NCI-H345 treated with DMSO at 0.1 percent for 48 hours (cell line): ENCODE data around the gene CAPZB.
"Not testable (repeated sequence)": the region's sequence is repeated elsewhere in the genome, so short reads cannot be mapped to it uniquely, and the experiment has no call there.

Source experiments
- DNase-seq: peaks from one replicate; lab custom pipeline; 2025; ENCODE audit not compliant: unreplicated experiment; lab: John Stamatoyannopoulos, UW

The CAPZB gene

GRCh38 chr1:19315378-19316198, 169.8 kb downstream of the CAPZB start:
- no peak for DNase-seq

GRCh38 chr1:19313961-19314882, 171.1 kb downstream of the CAPZB start:
- DNase-seq: no peak

GRCh38 chr1:19313636-19313959, 171.7 kb downstream of the CAPZB start:
- DNase-seq: no peak

GRCh38 chr1:19312782-19313635, 172.3 kb downstream of the CAPZB start:
- DNase-seq: no peak

GRCh38 chr1:19311931-19312781, 173.2 kb downstream of the CAPZB start, which contains the start of the genes AKR7A2 and SLC66A1:
Gene AKR7A2 (minus strand): TSS chr1:19312144. CDS start chr1:19312124, 20 bp downstream.
Gene SLC66A1 (plus strand): TSS chr1:19312326. CDS start chr1:19317678, 5,352 bp downstream.
- peak; percentile 84 for DNase-seq

GRCh38 chr1:19311503-19311930, 173.8 kb downstream of the CAPZB start:
- no peak for DNase-seq

GRCh38 chr1:19310720-19311502, 174.4 kb downstream of the CAPZB start:
- peak; percentile 26 for DNase-seq

- no peak for DNase-seq
These were observed 175.3 kb downstream of the CAPZB start for GRCh38 chr1:19310061-19310460.

- no peak for DNase-seq
These were observed 176.1 kb downstream of the CAPZB start for GRCh38 chr1:19309123-19309813.

GRCh38 chr1:19308509-19308907, 176.8 kb downstream of the CAPZB start:
- DNase-seq: no peak

- DNase-seq: no peak
These were observed 177.4 kb downstream of the CAPZB start for GRCh38 chr1:19307794-19308508.

GRCh38 chr1:19306941-19307340, 178.4 kb downstream of the CAPZB start:
- no peak for DNase-seq

GRCh38 chr1:19305880-19306279, 179.5 kb downstream of the CAPZB start:
- no peak for DNase-seq

GRCh38 chr1:19304081-19304480, 181.3 kb downstream of the CAPZB start:
- DNase-seq: not testable (repeated sequence)

- DNase-seq: no peak
These were observed 185.1 kb downstream of the CAPZB start for GRCh38 chr1:19300211-19300610.

GRCh38 chr1:19294638-19295037, 190.7 kb downstream of the CAPZB start:
- no peak for DNase-seq

- DNase-seq: no peak
These were observed 196.1 kb downstream of the CAPZB start for GRCh38 chr1:19289244-19289643.
